PC-9 (cell line): ENCODE data around the gene GFI1. TPM values are rescaled to one million over a fixed set of nuclear protein-coding genes. Genes with fewer than 3 reads are reported as not detected.

Experiments
- BruUV-seq: library from RNA; stranded (reverse); fragments of 400-500 nt; replicated peaks from 2 replicates; lab custom pipeline; 2021; lab: Mats Ljungman, UMichigan
- CTCF ChIA-PET: fragments of 300-600 bp; sonication (Branson Sonifier 250); formaldehyde crosslinking; loops from one replicate; lab custom pipeline; 2022; ENCODE audit warnings: antibody characterized with exemption; lab: Charles Lee
- POLR2A ChIA-PET: fragments of 300-600 bp; sonication (Branson Sonifier 250); formaldehyde crosslinking; loops from one replicate; lab custom pipeline; 2022; ENCODE audit warnings: antibody characterized with exemption; ENCODE audit not compliant: unreplicated experiment; lab: Charles Lee
- DNase-seq, 2 experiments: peaks; one replicate each; pipeline versions ENCODE4 v3.0.0 to v3.0.0-alpha.2; 2015 to 2022; ENCODE audit warnings: mixed read lengths in 1 of 2
- H2AFZ ChIP-seq: fragments of 200-600 bp; sonication (generic); 2 replicates; pipeline ENCODE4 v1.8.1; 2017; ENCODE audit warnings: antibody characterized with exemption
- H3F3A ChIP-seq: fragments of 200-600 bp; sonication (generic); 2 replicates; pipeline ENCODE4 v1.8.1; 2017; ENCODE audit warnings: antibody characterized with exemption, mild to moderate bottlenecking, low read depth; ENCODE audit not compliant: insufficient read depth
- H3K27ac ChIP-seq: fragments of 200-600 bp; sonication (generic); 2 replicates; pipeline ENCODE4 v1.6.1; 2016; ENCODE audit warnings: mixed run types
- H3K27me3 ChIP-seq: fragments of 200-600 bp; sonication (generic); 2 replicates; pipeline ENCODE4 v1.6.1; 2016; ENCODE audit warnings: low read depth, mixed run types; ENCODE audit not compliant: insufficient read depth
- H3K36me3 ChIP-seq: fragments of 200-600 bp; sonication (generic); 2 replicates; pipeline ENCODE4 v1.6.1; 2016; ENCODE audit warnings: low read depth, mixed run types
- H3K4me1 ChIP-seq: fragments of 200-600 bp; sonication (generic); replicated peaks from 2 replicates; pipeline ENCODE4 v1.6.1; 2016; ENCODE audit warnings: mixed run types; ENCODE audit not compliant: insufficient read depth
- H3K4me2 ChIP-seq: fragments of 200-600 bp; sonication (generic); 2 replicates; pipeline ENCODE4 v1.6.1; 2017; ENCODE audit warnings: mixed run types
- H3K4me3 ChIP-seq: fragments of 200-600 bp; sonication (generic); 2 replicates; pipeline ENCODE4 v1.6.1; 2016; ENCODE audit warnings: mixed run types
- H3K79me2 ChIP-seq: fragments of 200-600 bp; sonication (generic); 2 replicates; pipeline ENCODE4 v1.6.1; 2017; ENCODE audit warnings: low read depth, mixed run types
- H3K9me2 ChIP-seq: fragments of 200-600 bp; sonication (generic); 2 replicates; pipeline ENCODE4 v1.8.1; 2017; ENCODE audit warnings: mild to moderate bottlenecking; ENCODE audit not compliant: insufficient read depth
- H3K9me3 ChIP-seq: fragments of 200-600 bp; sonication (generic); 2 replicates; pipeline ENCODE4 v1.8.1; 2016; ENCODE audit warnings: low read depth; ENCODE audit not compliant: insufficient read depth
- H4K20me1 ChIP-seq: fragments of 200-600 bp; sonication (generic); 2 replicates; pipeline ENCODE4 v1.8.1; 2017; ENCODE audit not compliant: insufficient read depth
- CTCF ChIP-seq: fragments of 200-600 bp; sonication (generic); conservative IDR thresholded peaks from 2 replicates; pipeline ENCODE4 v1.6.1; 2017; ENCODE audit warnings: mixed run types, antibody characterized with exemption, mild to moderate bottlenecking, moderate library complexity
- EZH2 ChIP-seq: fragments of 200-600 bp; sonication (generic); IDR thresholded peaks from 2 replicates; pipeline ENCODE4 v1.8.0; 2017; ENCODE audit warnings: antibody characterized with exemption, low read depth
- intact Hi-C: fragments of 100-400 bp; cut with micrococcal nuclease; formaldehyde crosslinking; loops from one replicate; pipeline ENCODE4 v1.10.0; 2022; ENCODE audit not compliant: unreplicated experiment
- total RNA-seq: library from RNA; stranded (reverse); gene quantifications from 2 replicates; pipeline ENCODE4 v1.2.3, GENCODE V29; 2021

GFI1 gene
- total RNA-seq, 1 experiment from 2014 or later: 0.35 TPM

GRCh38 chr1:92444351-92444750 lies 42.4 kb downstream of the GFI1 start:
- Histone ChIP-seq H3K79me2 (no peaks in the 10 kb centered on the region), H2AFZ (no peak overlapping the region), H3K27me3 (no peaks in the 10 kb centered on the region), H3K9me3 (no peaks in the 10 kb centered on the region), H3K36me3 (no peaks in the 10 kb centered on the region), H3K4me2 (no peak overlapping the region), H3K27ac (no peak overlapping the region), H3K4me3 (no peak overlapping the region), H3K9me2 (no peaks in the 10 kb centered on the region), H4K20me1 (no peaks in the 10 kb centered on the region), H3F3A (no peaks in the 10 kb centered on the region; the same call in 1 of the 2 replicates), H3K4me1 (peaks cover 9% of the 10 kb centered on the region; the same call in 1 of the 2 replicates)
- ChIA-PET CTCF (no interaction called here), POLR2A (no interaction called here)
- no TSS peak for BruUV-seq
- TF ChIP-seq EZH2 (no peak), CTCF (no peak)
- intact Hi-C loops: no loop called here
- DNase-seq: no peak

GRCh38 chr1:92443893-92444292 lies 42.8 kb downstream of the GFI1 start:
- Histone ChIP-seq H3K36me3 (no peaks in the 10 kb centered on the region), H3K27ac (no peak overlapping the region), H3K4me1 (peaks cover 9% of the 10 kb centered on the region; the same call in 1 of the 2 replicates), H2AFZ (no peak overlapping the region), H3K27me3 (no peaks in the 10 kb centered on the region), H4K20me1 (no peaks in the 10 kb centered on the region), H3K4me2 (no peak overlapping the region), H3K79me2 (no peaks in the 10 kb centered on the region), H3F3A (no peaks in the 10 kb centered on the region; the same call in 1 of the 2 replicates), H3K4me3 (no peak overlapping the region), H3K9me3 (no peaks in the 10 kb centered on the region), H3K9me2 (no peaks in the 10 kb centered on the region)
- ChIA-PET POLR2A (no interaction called here), CTCF (no interaction called here)
- BruUV-seq: no TSS peak
- TF ChIP-seq CTCF (no peak), EZH2 (no peak)
- DNase-seq: no peak
- intact Hi-C loops: no loop called here

GRCh38 chr1:92442351-92442750 lies 44.4 kb downstream of the GFI1 start:
- H3K9me2 ChIP-seq: no peaks in the 10 kb centered on the region
- peak overlapping the region; percentile 74 for H3K27ac ChIP-seq
- no peaks in the 10 kb centered on the region for H3K9me3 ChIP-seq
- peak overlapping the region; percentile 69 for H3K4me2 ChIP-seq
- no peak for TF ChIP-seq EZH2
- intact Hi-C loops: no loop called here
- ChIA-PET POLR2A (no interaction called here), CTCF (interaction anchor here (0.6 kb wide), 1 partner anchor 1156 kb away, joined by 3 read pairs; no protein-coding TSS in a partner anchor)
- H3F3A ChIP-seq: no peaks in the 10 kb centered on the region; the same call in 1 of the 2 replicates
- peaks cover 5% of the 10 kb centered on the region; the same call in 1 of the 2 replicates for H3K4me1 ChIP-seq
- H2AFZ ChIP-seq: peak overlapping the region; percentile 79
- H3K4me3 ChIP-seq: peak overlapping the region; percentile 56
- BruUV-seq: no TSS peak
- H4K20me1 ChIP-seq: no peaks in the 10 kb centered on the region
- H3K27me3 ChIP-seq: no peaks in the 10 kb centered on the region
- no peaks in the 10 kb centered on the region for H3K36me3 ChIP-seq
- no peaks in the 10 kb centered on the region for H3K79me2 ChIP-seq
- DNase-seq: no peak
